Measurements from ENCODE around the gene TFB2M.

DNA sequence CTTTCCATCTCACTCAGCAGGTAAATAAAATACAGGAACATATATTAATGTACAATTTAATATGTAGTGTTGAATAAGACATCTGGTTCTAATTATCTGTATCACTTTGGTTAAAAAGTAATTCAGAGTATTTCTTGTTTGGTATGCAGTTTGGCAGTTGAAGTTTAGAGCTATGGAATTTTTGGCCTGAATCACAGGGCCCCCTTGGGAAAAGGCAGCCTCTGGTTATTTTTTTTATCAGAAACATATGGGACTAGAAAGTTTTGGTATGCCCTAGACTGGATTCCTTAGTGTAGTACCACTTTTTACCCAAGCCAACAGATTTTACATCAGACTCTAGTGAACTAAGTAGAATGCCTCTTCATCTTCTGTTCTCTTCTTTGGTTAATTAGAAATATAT, 26.6 kb upstream of the TFB2M start:
- TF ChIP-seq, protein P1, sequence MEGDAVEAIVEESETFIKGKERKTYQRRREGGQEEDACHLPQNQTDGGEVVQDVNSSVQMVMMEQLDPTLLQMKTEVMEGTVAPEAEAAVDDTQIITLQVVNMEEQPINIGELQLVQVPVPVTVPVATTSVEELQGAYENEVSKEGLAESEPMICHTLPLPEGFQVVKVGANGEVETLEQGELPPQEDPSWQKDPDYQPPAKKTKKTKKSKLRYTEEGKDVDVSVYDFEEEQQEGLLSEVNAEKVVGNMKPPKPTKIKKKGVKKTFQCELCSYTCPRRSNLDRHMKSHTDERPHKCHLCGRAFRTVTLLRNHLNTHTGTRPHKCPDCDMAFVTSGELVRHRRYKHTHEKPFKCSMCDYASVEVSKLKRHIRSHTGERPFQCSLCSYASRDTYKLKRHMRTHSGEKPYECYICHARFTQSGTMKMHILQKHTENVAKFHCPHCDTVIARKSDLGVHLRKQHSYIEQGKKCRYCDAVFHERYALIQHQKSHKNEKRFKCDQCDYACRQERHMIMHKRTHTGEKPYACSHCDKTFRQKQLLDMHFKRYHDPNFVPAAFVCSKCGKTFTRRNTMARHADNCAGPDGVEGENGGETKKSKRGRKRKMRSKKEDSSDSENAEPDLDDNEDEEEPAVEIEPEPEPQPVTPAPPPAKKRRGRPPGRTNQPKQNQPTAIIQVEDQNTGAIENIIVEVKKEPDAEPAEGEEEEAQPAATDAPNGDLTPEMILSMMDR (IDR thresholded peaks at IDR 0.05): no peak
- no peak for TF ChIP-seq EP300 (IDR thresholded peaks at IDR 0.05)

All from stomach (tissue), 4 donors.